Measurements from ENCODE around the gene MIPEP. TPM values are rescaled to one million over a fixed set of nuclear protein-coding genes. Genes with fewer than 3 reads are reported as not detected.

MIPEP gene
- polyA plus RNA-seq, 1 donor from 2014 or later = 9.1 TPM

DNA sequence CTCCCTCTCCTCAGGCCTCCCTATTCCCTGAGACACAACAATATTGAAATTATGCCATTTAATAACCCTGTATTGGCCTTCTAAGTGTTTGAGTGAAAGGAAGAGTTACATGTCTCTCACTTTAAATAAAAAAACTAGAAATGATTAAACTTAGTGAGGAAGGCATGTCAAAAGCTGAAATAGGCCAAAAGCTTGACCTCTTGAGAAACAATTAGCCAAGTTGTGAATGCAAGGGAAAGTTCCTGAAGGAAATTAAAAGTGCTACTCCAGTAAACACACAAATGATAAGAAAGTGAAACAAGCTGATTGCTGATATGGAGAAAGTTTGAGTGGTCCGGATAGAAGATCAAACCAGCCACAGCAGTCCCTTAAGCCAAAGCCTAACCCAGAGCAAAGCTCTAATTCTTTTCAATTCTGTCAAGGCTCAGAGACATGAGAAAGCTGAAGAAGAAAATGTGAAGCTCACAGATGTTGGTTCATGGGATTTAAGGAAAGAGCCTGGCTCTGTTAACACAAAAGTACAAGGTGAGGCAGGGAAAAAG lies 191.4 kb downstream of the MIPEP start:
- H3K4me2 ChIP-seq (ENCODE audit: low read length) = no peak overlapping the region

GRCh38 chr13:23696610-23697009 lies 192.6 kb downstream of the MIPEP start:
- Histone ChIP-seq H3F3A (ENCODE audit: insufficient read depth, low read length, poor library complexity, severe bottlenecking) (no peaks in the 10 kb centered on the region), H3K27ac (ENCODE audit: low read length) (no peak overlapping the region), H3K4me2 (ENCODE audit: low read length) (no peak overlapping the region), H3K9me2 (ENCODE audit: insufficient read depth, low read length) (no peaks in the 10 kb centered on the region), H4K20me1 (ENCODE audit: insufficient read depth) (no peaks in the 10 kb centered on the region), H2AFZ (ENCODE audit: low read depth, low read length) (no peak overlapping the region), H3K27me3 (ENCODE audit: insufficient read depth, low read depth, low read length) (no peaks in the 10 kb centered on the region), H3K79me2 (replicated peaks; ENCODE audit: insufficient read depth, low read length) (no peaks in the 10 kb centered on the region), H3K9ac (ENCODE audit: low read length) (no peak overlapping the region), H3K4me3 (ENCODE audit: low read length) (no peak overlapping the region), H3K9me3 (ENCODE audit: low read length) (no peaks in the 10 kb centered on the region), H3K36me3 (ENCODE audit: insufficient read depth, low read length) (no peaks in the 10 kb centered on the region)
- no peak for TF ChIP-seq RAD21 (conservative IDR thresholded peaks at IDR 0.05)
- TF ChIP-seq REST (IDR thresholded peaks at IDR 0.05; ENCODE audit: borderline replicate concordance) = no peak
- TF ChIP-seq CTCF (IDR thresholded peaks at IDR 0.05; ENCODE audit: poor library complexity, severe bottlenecking) = no peak
- TF ChIP-seq POLR2AphosphoS5 (IDR thresholded peaks at IDR 0.05) = no peak
- no peak for TF ChIP-seq SMC3 (conservative IDR thresholded peaks at IDR 0.05; ENCODE audit: poor library complexity)
- no peak for TF ChIP-seq TAF1 (IDR thresholded peaks at IDR 0.05; ENCODE audit: low read depth)

More for the DNA sequence above, 191.4 kb downstream of the MIPEP start:
- Histone ChIP-seq H3K4me3 (ENCODE audit: low read length) (no peak overlapping the region), H3K36me3 (ENCODE audit: insufficient read depth, low read length) (no peaks in the 10 kb centered on the region), H3K79me2 (replicated peaks; ENCODE audit: insufficient read depth, low read length) (no peaks in the 10 kb centered on the region), H4K20me1 (ENCODE audit: insufficient read depth) (no peaks in the 10 kb centered on the region), H3K9ac (ENCODE audit: low read length) (no peak overlapping the region), H2AFZ (ENCODE audit: low read depth, low read length) (no peak overlapping the region), H3F3A (ENCODE audit: insufficient read depth, low read length, poor library complexity, severe bottlenecking) (no peaks in the 10 kb centered on the region), H3K9me2 (ENCODE audit: insufficient read depth, low read length) (no peaks in the 10 kb centered on the region), H3K9me3 (ENCODE audit: low read length) (no peaks in the 10 kb centered on the region), H3K27ac (ENCODE audit: low read length) (no peak overlapping the region), H3K27me3 (ENCODE audit: insufficient read depth, low read depth, low read length) (no peaks in the 10 kb centered on the region)
- no peak for TF ChIP-seq CTCF (IDR thresholded peaks at IDR 0.05; ENCODE audit: poor library complexity, severe bottlenecking)
- no peak for TF ChIP-seq TAF1 (IDR thresholded peaks at IDR 0.05; ENCODE audit: low read depth)
- no peak for TF ChIP-seq EZH2 (IDR thresholded peaks at IDR 0.05; ENCODE audit: borderline replicate concordance, insufficient read depth, low read length, poor library complexity, severe bottlenecking)
- no peak for TF ChIP-seq MXI1 (conservative IDR thresholded peaks at IDR 0.05; ENCODE audit: poor library complexity, severe bottlenecking)
- no peak for TF ChIP-seq POLR2AphosphoS5 (IDR thresholded peaks at IDR 0.05)
- TF ChIP-seq REST (IDR thresholded peaks at IDR 0.05; ENCODE audit: borderline replicate concordance) = no peak
- TF ChIP-seq EP300 (conservative IDR thresholded peaks at IDR 0.05; ENCODE audit: poor library complexity, severe bottlenecking) = no peak
- no peak for TF ChIP-seq RAD21 (conservative IDR thresholded peaks at IDR 0.05)
- TF ChIP-seq SMC3 (conservative IDR thresholded peaks at IDR 0.05; ENCODE audit: poor library complexity) = no peak

All from neural cell (in vitro differentiated cells).